ENCODE data around the gene DUSP16. TPM values are rescaled to one million over a fixed set of nuclear protein-coding genes. Genes with fewer than 3 reads are reported as not detected.

The DUSP16 gene
- total and polyA plus RNA-seq, 2 of the 8 experiments (the other 6 are each of a cell fraction or from before 2014, with no cell fraction given) = 31.6 to 55.9 TPM

GRCh38 chr12:12521044-12521485 lies 41.6 kb downstream of the DUSP16 start:
- no peak overlapping the region for H3K56ac ChIP-seq (replicated peaks; ENCODE audit: insufficient read length, low read depth, low read length)
- H3K4me2 ChIP-seq (ENCODE audit: insufficient read depth in 1 of 2, low read depth in 2 of 2, low read length in 2 of 2) = no peak overlapping the region; a peak in 1 of 4 replicates
- H4K5ac ChIP-seq (ENCODE audit: insufficient read length, low read depth, low read length) = no peak overlapping the region
- no peaks in the 10 kb centered on the region for H3K27me3 ChIP-seq (replicated peaks in 1 of 4; ENCODE audit: control insufficient read depth in 3 of 4, extremely low read depth in 1 of 4, insufficient read depth in 3 of 4, low read length in 3 of 4)
- H3K27ac ChIP-seq (ENCODE audit: low read depth, low read length) = no peak overlapping the region
- FAIRE-seq (no peak), DNase-seq (ENCODE audit: low read depth in 1 of 2, low spot score in 2 of 2) (no peak)
- peaks cover 0 to 10% (median 8%) of the 10 kb centered on the region in 4 experiments; a peak in 4 of 7 replicates for H3K4me1 ChIP-seq (replicated peaks in 1 of 4; ENCODE audit: control insufficient read depth in 3 of 4, insufficient read depth in 4 of 4, low read length in 3 of 4)
- H2BK15ac ChIP-seq (ENCODE audit: low read length) = no peak overlapping the region
- H4K20me1 ChIP-seq (replicated peaks in 1 of 2; ENCODE audit: control insufficient read depth in 1 of 2, insufficient read depth in 2 of 2, low read length in 2 of 2) = peaks cover 0 to 1% of the 10 kb centered on the region in 2 experiments
- H4K8ac ChIP-seq (ENCODE audit: extremely low read depth, insufficient read depth, low read length) = no peak overlapping the region
- H3K18ac ChIP-seq (ENCODE audit: extremely low read depth, low read length) = no peak overlapping the region
- no peak overlapping the region for H2BK120ac ChIP-seq (replicated peaks; ENCODE audit: low read depth, low read length)
- H3K14ac ChIP-seq (ENCODE audit: insufficient read length) = no peak overlapping the region
- no peak for TF ChIP-seq E2F6 (IDR thresholded peaks at IDR 0.05)
- no peak for TF ChIP-seq RXRA (IDR thresholded peaks at IDR 0.05; ENCODE audit: insufficient read depth, low read depth, low read length)
- no peak for TF ChIP-seq TBP (IDR thresholded peaks at IDR 0.05; ENCODE audit: low read depth, low read length)
- TF ChIP-seq TCF12 (IDR thresholded peaks at IDR 0.05; ENCODE audit: low read depth, low read length) = no peak
- no peak for TF ChIP-seq MAX (IDR thresholded peaks at IDR 0.05)
- no peak for TF ChIP-seq SUZ12 (IDR thresholded peaks at IDR 0.05; ENCODE audit: low read length)
- H3K4me3 ChIP-seq (ENCODE audit: extremely low read depth in 1 of 4, insufficient read depth in 2 of 4, low read depth in 3 of 4, low read length in 4 of 4) = no peak overlapping the region
- no peak overlapping the region for H4K91ac ChIP-seq (replicated peaks; ENCODE audit: insufficient read length, low read length)
- WGBS, 2 experiments (ENCODE audit: extremely low coverage in 1 of 2, insufficient coverage in 1 of 2, insufficient read length in 1 of 2, insufficient replicate concordance in 2 of 2, low coverage in 1 of 2, low lambda C conversion rate in 2 of 2, missing lambda C conversion rate in 1 of 2) = 86% methylated on average over 8 of the region's 8 CpGs; no CpG with 5 or more reads in 1 of the 2 experiments
- H3K36me3 ChIP-seq (ENCODE audit: control insufficient read depth in 2 of 4, insufficient read depth in 4 of 4, low read length in 3 of 4) = peaks cover 0 to 33% (median 14%) of the 10 kb centered on the region in 4 experiments; a peak in 5 of 8 replicates
- ChIA-PET POLR2A (ENCODE audit: partially characterized antibody) (interaction anchor here (4.8 kb wide), 1 partner anchor 10 kb away, joined by 16 read pairs; no protein-coding TSS in a partner anchor), CTCF (ENCODE audit: partially characterized antibody) (interaction anchor here (1.2 kb wide), 1 partner anchor 19 kb away, joined by 3 read pairs; no protein-coding TSS in a partner anchor)
- no peaks in the 10 kb centered on the region for H3K23me2 ChIP-seq (ENCODE audit: low read depth, low read length)
- no peak overlapping the region for H2BK12ac ChIP-seq (ENCODE audit: low read depth, low read length)
- H3K9me3 ChIP-seq (ENCODE audit: insufficient read depth in 2 of 2, low read depth in 1 of 2, low read length in 1 of 2) = no peaks in the 10 kb centered on the region
- H2AFZ ChIP-seq (ENCODE audit: low read length) = no peak overlapping the region
- no peak overlapping the region for H3K4ac ChIP-seq (replicated peaks; ENCODE audit: insufficient read length, low read depth, low read length)
- no peak overlapping the region; the same call in 1 of the 2 replicates for H2AK5ac ChIP-seq (ENCODE audit: low read depth, low read length)
- no peak overlapping the region for H2BK5ac ChIP-seq (ENCODE audit: low read depth, low read length)
- no peak overlapping the region for H3K23ac ChIP-seq (ENCODE audit: insufficient read length)
- peaks cover 0 to 73% of the 10 kb centered on the region in 2 experiments; a peak in 3 of 4 replicates for H3K79me2 ChIP-seq (ENCODE audit: control insufficient read depth in 1 of 2, insufficient read depth in 2 of 2, low read length in 2 of 2)
- peaks cover 3% of the 10 kb centered on the region; the same call in 1 of the 2 replicates for H3K79me1 ChIP-seq (ENCODE audit: low read depth, low read length)
- H2BK20ac ChIP-seq (ENCODE audit: low read length) = no peak overlapping the region
- H3K9ac ChIP-seq (replicated peaks in 1 of 4; ENCODE audit: extremely low read depth in 1 of 4, low read depth in 3 of 4, low read length in 3 of 4) = no peak overlapping the region
